ENCODE measurements around the gene GPC5.

The GPC5 gene

DNA sequence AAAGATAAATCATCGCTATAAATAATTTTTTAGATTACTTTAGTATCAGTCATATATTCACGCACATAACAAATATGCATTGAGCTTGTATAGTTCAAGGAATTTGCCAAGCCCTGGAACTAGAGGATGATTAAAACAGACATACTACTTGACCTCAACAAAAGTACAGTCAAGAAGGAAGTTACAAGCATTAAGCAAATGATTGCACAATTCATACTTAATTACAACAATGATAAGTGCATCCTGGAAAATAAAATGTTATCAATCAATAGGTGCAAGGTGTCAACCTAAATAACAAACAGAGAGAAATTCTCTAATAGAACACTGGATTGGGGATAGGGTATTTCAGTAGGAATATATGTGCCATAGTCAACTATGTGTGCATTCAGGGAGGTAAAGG, 491.2 kb downstream of the GPC5 start:
- Histone ChIP-seq H3K27me3 (ENCODE audit: control insufficient read depth in 1 of 2, insufficient read depth in 1 of 2, low read length in 2 of 2) (no peaks in the 10 kb centered on the region), H4K8ac (ENCODE audit: low read length) (no peak overlapping the region), H2BK120ac (ENCODE audit: low read depth, low read length) (no peak overlapping the region), H2AFZ (ENCODE audit: low read depth, low read length) (no peak overlapping the region), H3K27ac (ENCODE audit: low read length, poor library complexity, severe bottlenecking) (no peak overlapping the region), H2BK5ac (ENCODE audit: low read depth, low read length, poor library complexity, severe bottlenecking) (no peak overlapping the region), H3K4me3 (ENCODE audit: insufficient read depth in 1 of 2, low read depth in 1 of 2, low read length in 2 of 2) (no peak overlapping the region), H4K91ac (ENCODE audit: low read length) (no peak overlapping the region), H2BK15ac (ENCODE audit: low read depth, poor library complexity, severe bottlenecking) (no peak overlapping the region), H3K9me3 (ENCODE audit: control insufficient read depth, low read length) (no peaks in the 10 kb centered on the region), H3K79me1 (replicated peaks; ENCODE audit: low read length, poor library complexity, severe bottlenecking) (no peaks in the 10 kb centered on the region), H3K4me2 (ENCODE audit: low read length, poor library complexity, severe bottlenecking) (no peak overlapping the region), H3K4ac (ENCODE audit: low read depth in 1 of 2, low read length in 2 of 2) (no peak overlapping the region), H3K23ac (ENCODE audit: low read length in 2 of 2) (no peak overlapping the region), H3K14ac (ENCODE audit: low read length in 2 of 2) (no peak overlapping the region), H3K9ac (ENCODE audit: low read length) (no peak overlapping the region), H3K18ac (ENCODE audit: low read depth in 1 of 2, low read length in 2 of 2) (no peak overlapping the region), H3K36me3 (ENCODE audit: control insufficient read depth in 1 of 2, insufficient read depth in 2 of 2, low read depth in 1 of 2, low read length in 2 of 2) (no peaks in the 10 kb centered on the region), H2BK12ac (ENCODE audit: low read length in 2 of 2) (no peak overlapping the region), H2AK5ac (ENCODE audit: low read length, severe bottlenecking) (no peak overlapping the region), H3K4me1 (ENCODE audit: control insufficient read depth, insufficient read depth, low read depth, low read length) (no peaks in the 10 kb centered on the region)
- no CpG with 5 or more reads among the region's 2 CpGs for WGBS
- peak; percentile 8 for DNase-seq

DNA sequence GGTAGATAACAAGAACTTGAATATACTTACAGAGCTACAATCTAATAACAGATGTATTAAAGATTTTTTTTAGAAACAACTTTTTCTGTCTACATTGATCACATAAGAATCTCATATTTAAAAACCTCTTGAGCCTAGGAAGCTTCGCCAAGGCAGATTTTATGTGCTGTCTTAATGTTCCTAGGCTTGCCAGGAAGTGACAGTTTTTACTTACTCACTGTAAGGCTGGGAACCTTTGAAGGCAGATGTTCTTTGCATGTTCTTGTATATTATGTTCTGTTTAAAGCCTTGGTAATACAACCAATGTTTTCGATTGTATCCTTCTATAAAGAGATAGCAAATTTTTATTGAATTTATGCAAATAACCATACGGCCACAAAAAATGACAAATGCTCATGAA, 492.7 kb downstream of the GPC5 start:
- Histone ChIP-seq H2AFZ (ENCODE audit: low read depth, low read length) (no peak overlapping the region), H3K36me3 (ENCODE audit: control insufficient read depth in 1 of 2, insufficient read depth in 2 of 2, low read depth in 1 of 2, low read length in 2 of 2) (no peaks in the 10 kb centered on the region), H3K23ac (ENCODE audit: low read length in 2 of 2) (no peak overlapping the region), H4K8ac (ENCODE audit: low read length) (no peak overlapping the region), H2BK15ac (ENCODE audit: low read depth, poor library complexity, severe bottlenecking) (no peak overlapping the region), H2BK120ac (ENCODE audit: low read depth, low read length) (no peak overlapping the region), H3K4ac (ENCODE audit: low read depth in 1 of 2, low read length in 2 of 2) (no peak overlapping the region), H3K14ac (ENCODE audit: low read length in 2 of 2) (no peak overlapping the region), H3K27me3 (ENCODE audit: control insufficient read depth in 1 of 2, insufficient read depth in 1 of 2, low read length in 2 of 2) (no peaks in the 10 kb centered on the region), H3K9ac (ENCODE audit: low read length) (no peak overlapping the region), H3K27ac (ENCODE audit: low read length, poor library complexity, severe bottlenecking) (no peak overlapping the region), H2BK12ac (ENCODE audit: low read length in 2 of 2) (no peak overlapping the region), H3K4me1 (ENCODE audit: control insufficient read depth, insufficient read depth, low read depth, low read length) (no peaks in the 10 kb centered on the region), H3K18ac (ENCODE audit: low read depth in 1 of 2, low read length in 2 of 2) (no peak overlapping the region), H3K4me2 (ENCODE audit: low read length, poor library complexity, severe bottlenecking) (no peak overlapping the region), H3K9me3 (ENCODE audit: control insufficient read depth, low read length) (no peaks in the 10 kb centered on the region), H4K91ac (ENCODE audit: low read length) (no peak overlapping the region), H2AK5ac (ENCODE audit: low read length, severe bottlenecking) (no peak overlapping the region), H2BK5ac (ENCODE audit: low read depth, low read length, poor library complexity, severe bottlenecking) (no peak overlapping the region), H3K4me3 (ENCODE audit: insufficient read depth in 1 of 2, low read depth in 1 of 2, low read length in 2 of 2) (no peak overlapping the region), H3K79me1 (replicated peaks; ENCODE audit: low read length, poor library complexity, severe bottlenecking) (no peaks in the 10 kb centered on the region)
- WGBS = 70% methylated on average over 1 of the region's 3 CpGs
- DNase-seq = no peak

DNA sequence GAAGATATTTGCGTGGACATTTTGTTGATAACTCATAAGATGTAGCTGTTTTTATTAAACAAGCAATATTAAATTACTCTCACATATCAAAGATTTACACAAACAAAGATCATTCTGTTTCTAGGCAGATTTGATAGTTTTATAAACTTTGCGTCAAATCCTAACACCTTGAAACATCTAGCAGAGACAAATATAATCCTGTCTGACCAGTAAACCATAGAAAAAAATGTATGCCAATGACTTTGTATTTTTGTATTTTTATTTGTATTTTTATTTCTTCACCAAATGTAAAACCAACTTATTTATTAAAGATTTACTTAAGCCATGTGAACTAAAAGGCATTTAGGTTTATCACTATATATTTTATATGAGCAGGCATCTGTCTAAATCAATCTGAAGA, 494.6 kb downstream of the GPC5 start:
- no peak overlapping the region for H2BK12ac ChIP-seq (ENCODE audit: low read length in 2 of 2)
- no peak for DNase-seq
- H3K4me2 ChIP-seq (ENCODE audit: low read length, poor library complexity, severe bottlenecking) = no peak overlapping the region
- no peak overlapping the region for H3K4me3 ChIP-seq (ENCODE audit: insufficient read depth in 1 of 2, low read depth in 1 of 2, low read length in 2 of 2)
- no peaks in the 10 kb centered on the region for H3K79me1 ChIP-seq (replicated peaks; ENCODE audit: low read length, poor library complexity, severe bottlenecking)
- no peak overlapping the region for H3K27ac ChIP-seq (ENCODE audit: low read length, poor library complexity, severe bottlenecking)
- H3K23ac ChIP-seq (ENCODE audit: low read length in 2 of 2) = no peak overlapping the region
- H2BK15ac ChIP-seq (ENCODE audit: low read depth, poor library complexity, severe bottlenecking) = no peak overlapping the region
- no peak overlapping the region for H4K91ac ChIP-seq (ENCODE audit: low read length)
- 100% methylated on average over 1 of the region's 2 CpGs for WGBS
- no peaks in the 10 kb centered on the region for H3K9me3 ChIP-seq (ENCODE audit: control insufficient read depth, low read length)
- H3K18ac ChIP-seq (ENCODE audit: low read depth in 1 of 2, low read length in 2 of 2) = no peak overlapping the region
- no peak overlapping the region for H2BK5ac ChIP-seq (ENCODE audit: low read depth, low read length, poor library complexity, severe bottlenecking)
- H3K36me3 ChIP-seq (ENCODE audit: control insufficient read depth in 1 of 2, insufficient read depth in 2 of 2, low read depth in 1 of 2, low read length in 2 of 2) = no peaks in the 10 kb centered on the region
- no peak overlapping the region for H2AK5ac ChIP-seq (ENCODE audit: low read length, severe bottlenecking)
- no peaks in the 10 kb centered on the region for H3K4me1 ChIP-seq (ENCODE audit: control insufficient read depth, insufficient read depth, low read depth, low read length)
- H3K4ac ChIP-seq (ENCODE audit: low read depth in 1 of 2, low read length in 2 of 2) = no peak overlapping the region
- no peak overlapping the region for H3K14ac ChIP-seq (ENCODE audit: low read length in 2 of 2)
- no peak overlapping the region for H2BK120ac ChIP-seq (ENCODE audit: low read depth, low read length)
- no peaks in the 10 kb centered on the region for H3K27me3 ChIP-seq (ENCODE audit: control insufficient read depth in 1 of 2, insufficient read depth in 1 of 2, low read length in 2 of 2)
- H2AFZ ChIP-seq (ENCODE audit: low read depth, low read length) = no peak overlapping the region
- H3K9ac ChIP-seq (ENCODE audit: low read length) = no peak overlapping the region
- H4K8ac ChIP-seq (ENCODE audit: low read length) = no peak overlapping the region

DNA sequence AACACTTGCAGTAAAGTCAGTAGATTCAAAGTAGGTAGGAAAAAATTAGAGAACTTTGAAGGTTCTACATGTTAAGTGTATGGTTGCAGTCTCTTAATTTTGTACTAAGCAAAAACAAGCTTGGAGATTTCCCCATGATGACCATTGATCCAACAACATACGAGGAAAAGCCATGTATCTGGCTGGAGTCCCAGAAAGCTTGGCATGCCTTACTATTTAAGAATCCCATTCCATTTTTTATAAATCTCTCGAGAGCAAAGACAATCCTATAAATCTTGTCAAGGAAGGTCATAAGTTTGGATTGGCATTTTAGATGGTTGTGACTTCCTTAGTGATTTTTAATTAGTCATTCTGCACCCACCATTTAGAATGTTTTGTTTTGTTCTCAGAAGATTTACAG, 495.9 kb downstream of the GPC5 start:
- no peak for DNase-seq
- no peak overlapping the region for H3K23ac ChIP-seq (ENCODE audit: low read length in 2 of 2)
- no peak overlapping the region for H2BK5ac ChIP-seq (ENCODE audit: low read depth, low read length, poor library complexity, severe bottlenecking)
- H3K79me1 ChIP-seq (replicated peaks; ENCODE audit: low read length, poor library complexity, severe bottlenecking) = no peaks in the 10 kb centered on the region
- H3K4me2 ChIP-seq (ENCODE audit: low read length, poor library complexity, severe bottlenecking) = no peak overlapping the region
- no peaks in the 10 kb centered on the region for H3K36me3 ChIP-seq (ENCODE audit: control insufficient read depth in 1 of 2, insufficient read depth in 2 of 2, low read depth in 1 of 2, low read length in 2 of 2)
- no peak overlapping the region for H2BK15ac ChIP-seq (ENCODE audit: low read depth, poor library complexity, severe bottlenecking)
- H3K4ac ChIP-seq (ENCODE audit: low read depth in 1 of 2, low read length in 2 of 2) = no peak overlapping the region
- H4K8ac ChIP-seq (ENCODE audit: low read length) = no peak overlapping the region
- no peak overlapping the region for H3K27ac ChIP-seq (ENCODE audit: low read length, poor library complexity, severe bottlenecking)
- H3K18ac ChIP-seq (ENCODE audit: low read depth in 1 of 2, low read length in 2 of 2) = no peak overlapping the region
- no peaks in the 10 kb centered on the region for H3K27me3 ChIP-seq (ENCODE audit: control insufficient read depth in 1 of 2, insufficient read depth in 1 of 2, low read length in 2 of 2)
- no peak overlapping the region for H2BK12ac ChIP-seq (ENCODE audit: low read length in 2 of 2)
- no peak overlapping the region for H2BK120ac ChIP-seq (ENCODE audit: low read depth, low read length)
- 89% methylated on average over 1 of the region's 2 CpGs for WGBS
- no peak overlapping the region for H3K9ac ChIP-seq (ENCODE audit: low read length)
- no peak overlapping the region for H3K4me3 ChIP-seq (ENCODE audit: insufficient read depth in 1 of 2, low read depth in 1 of 2, low read length in 2 of 2)
- H3K4me1 ChIP-seq (ENCODE audit: control insufficient read depth, insufficient read depth, low read depth, low read length) = no peaks in the 10 kb centered on the region
- no peak overlapping the region for H2AFZ ChIP-seq (ENCODE audit: low read depth, low read length)
- no peak overlapping the region for H4K91ac ChIP-seq (ENCODE audit: low read length)
- no peaks in the 10 kb centered on the region for H3K9me3 ChIP-seq (ENCODE audit: control insufficient read depth, low read length)
- no peak overlapping the region for H2AK5ac ChIP-seq (ENCODE audit: low read length, severe bottlenecking)
- no peak overlapping the region for H3K14ac ChIP-seq (ENCODE audit: low read length in 2 of 2)
